Raji (cell line): ENCODE measurements around the gene BPI.

Experiments
- POLR2A ChIP-seq: IDR thresholded peaks from 2 replicates; pipeline ENCODE4 v1.6.1; 2011; ENCODE audit warnings: low read depth, low read length, control low read depth; ENCODE audit not compliant: insufficient read depth

Gene BPI

DNA sequence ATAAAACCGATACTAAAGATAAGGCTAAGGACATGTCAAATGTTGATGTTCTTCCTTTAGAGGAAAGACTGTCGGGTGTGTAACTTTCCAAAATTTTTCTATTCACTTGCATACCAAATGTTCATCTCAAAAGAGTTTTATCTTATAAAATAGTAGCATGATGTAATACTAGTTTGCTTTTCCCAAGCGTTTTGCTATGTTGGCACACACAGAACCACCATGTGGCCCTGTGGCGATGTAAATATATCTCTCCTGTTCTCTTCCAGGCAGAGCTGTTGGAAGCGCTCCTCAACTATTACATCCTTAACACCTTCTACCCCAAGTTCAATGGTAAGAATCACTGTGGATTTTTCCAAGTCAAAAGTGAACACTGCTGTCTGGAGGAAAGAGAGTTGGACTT, 68.8 kb downstream of the BPI start:
- TF ChIP-seq POLR2A, result no peak

DNA sequence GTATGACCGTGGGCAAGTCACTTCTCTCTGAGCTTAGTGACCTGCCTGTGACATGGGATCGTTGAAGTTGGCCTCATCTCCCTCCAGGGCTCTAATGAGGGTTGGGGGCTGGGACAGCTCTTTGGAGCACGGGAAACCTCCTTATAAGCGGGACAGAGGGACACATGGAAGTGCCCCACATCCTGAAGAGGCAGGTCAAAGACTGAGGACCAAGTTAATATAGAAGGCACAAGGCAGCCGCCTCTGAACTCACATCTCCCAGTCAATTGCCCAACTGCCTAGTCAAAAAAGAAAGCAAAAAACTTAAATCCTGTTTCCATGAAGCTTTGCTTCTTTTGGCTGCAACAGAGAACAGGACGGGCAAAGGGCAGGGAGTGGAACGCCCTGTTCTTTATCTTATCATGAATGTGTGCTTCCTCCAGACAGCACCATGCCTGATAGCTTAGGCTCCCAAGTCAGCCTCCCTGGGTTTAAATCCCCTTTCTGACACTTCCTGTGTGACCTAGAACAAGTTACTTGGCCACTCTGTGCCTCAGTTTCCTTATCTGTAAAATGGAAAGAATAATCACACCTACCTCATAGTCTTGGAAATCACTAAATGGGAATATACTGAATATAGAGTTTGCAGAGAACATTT, 69.4 kb downstream of the BPI start:
- no peak for TF ChIP-seq POLR2A

DNA sequence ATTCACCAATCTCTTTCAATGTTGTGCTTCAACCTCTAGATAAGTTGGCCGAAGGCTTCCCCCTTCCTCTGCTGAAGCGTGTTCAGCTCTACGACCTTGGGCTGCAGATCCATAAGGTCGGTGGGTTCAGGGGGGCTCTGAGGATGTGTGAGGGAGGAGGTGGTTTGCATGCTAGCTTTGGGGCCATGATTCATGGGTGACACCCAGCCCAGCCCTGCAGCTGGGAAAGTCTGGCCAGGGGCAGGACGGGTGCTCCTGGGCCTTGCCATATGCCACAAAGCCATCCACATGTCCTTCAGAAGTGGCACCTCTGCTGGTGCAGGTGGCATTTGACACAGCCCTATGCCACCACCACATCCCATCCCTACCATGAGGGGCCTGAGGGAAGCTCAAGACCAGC, 69.9 kb downstream of the BPI start:
- no peak for TF ChIP-seq POLR2A

DNA sequence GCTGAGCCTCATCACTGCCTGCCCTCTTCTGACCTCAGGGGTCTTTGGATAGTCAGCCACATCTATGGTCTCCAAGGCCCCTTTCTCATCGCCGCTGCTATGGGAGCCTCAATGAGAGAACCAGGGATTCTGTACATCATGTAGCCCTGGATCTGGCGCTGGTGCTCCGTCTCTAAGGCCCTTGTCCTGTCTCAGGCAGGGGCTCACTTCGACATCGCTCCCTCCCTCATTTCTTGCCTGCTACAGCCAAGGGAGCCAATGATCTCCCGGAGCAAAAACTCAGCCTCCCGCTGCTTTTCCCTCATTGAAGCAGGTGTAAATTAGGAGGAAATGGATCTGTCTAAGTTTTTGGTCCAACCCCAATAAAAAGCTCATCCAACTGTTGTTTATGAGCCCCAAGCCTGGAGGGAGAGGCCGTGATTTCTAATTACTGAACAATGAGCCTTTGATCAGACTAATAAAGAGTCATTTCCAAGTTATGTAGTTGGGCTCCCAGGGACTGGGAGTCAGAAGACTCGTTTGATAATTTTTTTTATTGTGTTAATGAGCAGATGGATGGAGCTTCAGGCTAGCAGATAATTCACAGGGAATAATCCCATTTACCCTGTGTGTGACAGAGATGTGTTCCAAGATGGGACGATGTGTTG, 73.2 kb downstream of the BPI start:
- TF ChIP-seq POLR2A, result no peak

- TF ChIP-seq POLR2A, result no peak
These were observed 79.2 kb downstream of the BPI start for GRCh38 chr20:38383147-38383546.

DNA sequence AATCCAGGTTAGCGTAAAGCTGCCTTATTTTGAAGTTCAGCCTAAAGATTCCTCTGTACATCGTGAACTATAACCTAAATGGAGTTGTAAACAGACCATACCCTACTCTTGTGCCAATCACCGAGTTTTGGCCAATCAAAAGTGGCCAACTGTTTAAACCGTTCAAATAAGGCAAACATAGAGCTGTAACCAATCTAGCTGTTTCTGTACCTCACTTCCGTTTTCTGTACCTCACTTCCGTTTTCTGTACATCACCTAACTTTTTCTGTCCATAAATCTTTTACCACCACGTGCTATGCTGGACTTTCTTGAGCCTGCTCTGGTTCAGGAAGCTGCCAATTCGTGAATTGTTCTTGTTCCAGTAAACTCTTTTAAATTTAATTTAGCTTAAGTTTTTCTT, 82.0 kb downstream of the BPI start:
- TF ChIP-seq POLR2A, result no peak

- no peak for TF ChIP-seq POLR2A
These were observed 82.9 kb downstream of the BPI start for GRCh38 chr20:38386851-38387250.
